Measurements from ENCODE around the gene DLG3.

- TF ChIP-seq, protein P1, sequence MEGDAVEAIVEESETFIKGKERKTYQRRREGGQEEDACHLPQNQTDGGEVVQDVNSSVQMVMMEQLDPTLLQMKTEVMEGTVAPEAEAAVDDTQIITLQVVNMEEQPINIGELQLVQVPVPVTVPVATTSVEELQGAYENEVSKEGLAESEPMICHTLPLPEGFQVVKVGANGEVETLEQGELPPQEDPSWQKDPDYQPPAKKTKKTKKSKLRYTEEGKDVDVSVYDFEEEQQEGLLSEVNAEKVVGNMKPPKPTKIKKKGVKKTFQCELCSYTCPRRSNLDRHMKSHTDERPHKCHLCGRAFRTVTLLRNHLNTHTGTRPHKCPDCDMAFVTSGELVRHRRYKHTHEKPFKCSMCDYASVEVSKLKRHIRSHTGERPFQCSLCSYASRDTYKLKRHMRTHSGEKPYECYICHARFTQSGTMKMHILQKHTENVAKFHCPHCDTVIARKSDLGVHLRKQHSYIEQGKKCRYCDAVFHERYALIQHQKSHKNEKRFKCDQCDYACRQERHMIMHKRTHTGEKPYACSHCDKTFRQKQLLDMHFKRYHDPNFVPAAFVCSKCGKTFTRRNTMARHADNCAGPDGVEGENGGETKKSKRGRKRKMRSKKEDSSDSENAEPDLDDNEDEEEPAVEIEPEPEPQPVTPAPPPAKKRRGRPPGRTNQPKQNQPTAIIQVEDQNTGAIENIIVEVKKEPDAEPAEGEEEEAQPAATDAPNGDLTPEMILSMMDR (IDR thresholded peaks at IDR 0.05) = no peak
- TF ChIP-seq POLR2A (IDR thresholded peaks at IDR 0.05; ENCODE audit: low read length) = no peak
- TF ChIP-seq RNF2 (IDR thresholded peaks at IDR 0.05; ENCODE audit: borderline replicate concordance, low read depth) = no peak
- TF ChIP-seq, protein P2, sequence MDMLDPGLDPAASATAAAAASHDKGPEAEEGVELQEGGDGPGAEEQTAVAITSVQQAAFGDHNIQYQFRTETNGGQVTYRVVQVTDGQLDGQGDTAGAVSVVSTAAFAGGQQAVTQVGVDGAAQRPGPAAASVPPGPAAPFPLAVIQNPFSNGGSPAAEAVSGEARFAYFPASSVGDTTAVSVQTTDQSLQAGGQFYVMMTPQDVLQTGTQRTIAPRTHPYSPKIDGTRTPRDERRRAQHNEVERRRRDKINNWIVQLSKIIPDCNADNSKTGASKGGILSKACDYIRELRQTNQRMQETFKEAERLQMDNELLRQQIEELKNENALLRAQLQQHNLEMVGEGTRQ (IDR thresholded peaks at IDR 0.05) = no peak
- no peak for TF ChIP-seq EP300 (IDR thresholded peaks at IDR 0.05)
- TF ChIP-seq RFX5 (IDR thresholded peaks at IDR 0.05) = no peak
- TF ChIP-seq RCOR1 (IDR thresholded peaks at IDR 0.05; ENCODE audit: low read depth, low read length) = no peak
- TF ChIP-seq TP53 (CRISPR knock-in tag; IDR thresholded peaks at IDR 0.05) = no peak
- TF ChIP-seq JUN (IDR thresholded peaks at IDR 0.05) = no peak
These were observed 7.6 kb upstream of the DLG3 start for GRCh38 chrX:70437011-70437410.
